GM12874 (cell line): ENCODE measurements around the gene PIGZ.

Experiments used
- TF ChIP-seq, protein P1 (sequence below): IDR thresholded peaks from 2 replicates; pipeline ENCODE4 v1.5.1; 2011; ENCODE audit warnings: low read depth, mild to moderate bottlenecking, control low read depth, low read length, moderate library complexity; ENCODE audit not compliant: insufficient read depth

Gene PIGZ

DNA sequence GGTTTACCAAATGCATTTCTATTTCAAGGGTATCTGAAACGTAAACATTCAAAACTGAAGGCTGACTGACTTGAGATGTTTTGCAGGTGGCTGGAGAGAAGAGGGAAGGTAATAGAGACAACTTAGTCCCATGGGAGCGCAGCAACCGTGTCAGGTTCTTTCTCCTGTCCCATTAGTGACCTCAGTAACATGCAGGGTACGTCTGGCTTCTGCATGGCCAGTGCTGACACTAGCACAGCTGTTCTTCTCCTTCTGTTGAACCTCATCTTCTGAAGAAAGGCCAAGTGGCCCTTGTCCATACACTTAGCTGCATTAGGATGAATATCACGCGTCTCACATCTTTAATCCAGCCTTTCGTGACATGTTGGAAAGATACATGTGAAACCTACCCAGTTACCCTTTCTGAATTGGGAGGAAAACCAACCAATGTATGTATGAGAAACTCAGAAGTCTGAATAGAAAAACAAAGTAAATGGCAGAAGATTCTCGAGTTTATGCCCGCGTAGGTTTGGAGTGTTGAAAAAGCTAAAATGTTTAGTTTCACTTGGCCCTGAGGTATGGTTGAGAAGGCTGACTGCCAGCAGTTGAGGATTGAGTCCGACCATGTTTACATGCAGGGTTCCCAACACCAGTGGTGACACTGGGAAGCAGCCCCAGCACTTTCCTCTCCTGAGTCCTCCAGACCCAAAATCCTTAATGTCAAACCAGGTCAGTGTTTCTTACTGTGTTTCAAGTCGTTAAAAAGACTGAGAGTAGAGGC lies 36.6 kb downstream of the PIGZ start:
- TF ChIP-seq, protein P1, sequence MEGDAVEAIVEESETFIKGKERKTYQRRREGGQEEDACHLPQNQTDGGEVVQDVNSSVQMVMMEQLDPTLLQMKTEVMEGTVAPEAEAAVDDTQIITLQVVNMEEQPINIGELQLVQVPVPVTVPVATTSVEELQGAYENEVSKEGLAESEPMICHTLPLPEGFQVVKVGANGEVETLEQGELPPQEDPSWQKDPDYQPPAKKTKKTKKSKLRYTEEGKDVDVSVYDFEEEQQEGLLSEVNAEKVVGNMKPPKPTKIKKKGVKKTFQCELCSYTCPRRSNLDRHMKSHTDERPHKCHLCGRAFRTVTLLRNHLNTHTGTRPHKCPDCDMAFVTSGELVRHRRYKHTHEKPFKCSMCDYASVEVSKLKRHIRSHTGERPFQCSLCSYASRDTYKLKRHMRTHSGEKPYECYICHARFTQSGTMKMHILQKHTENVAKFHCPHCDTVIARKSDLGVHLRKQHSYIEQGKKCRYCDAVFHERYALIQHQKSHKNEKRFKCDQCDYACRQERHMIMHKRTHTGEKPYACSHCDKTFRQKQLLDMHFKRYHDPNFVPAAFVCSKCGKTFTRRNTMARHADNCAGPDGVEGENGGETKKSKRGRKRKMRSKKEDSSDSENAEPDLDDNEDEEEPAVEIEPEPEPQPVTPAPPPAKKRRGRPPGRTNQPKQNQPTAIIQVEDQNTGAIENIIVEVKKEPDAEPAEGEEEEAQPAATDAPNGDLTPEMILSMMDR, result no peak

DNA sequence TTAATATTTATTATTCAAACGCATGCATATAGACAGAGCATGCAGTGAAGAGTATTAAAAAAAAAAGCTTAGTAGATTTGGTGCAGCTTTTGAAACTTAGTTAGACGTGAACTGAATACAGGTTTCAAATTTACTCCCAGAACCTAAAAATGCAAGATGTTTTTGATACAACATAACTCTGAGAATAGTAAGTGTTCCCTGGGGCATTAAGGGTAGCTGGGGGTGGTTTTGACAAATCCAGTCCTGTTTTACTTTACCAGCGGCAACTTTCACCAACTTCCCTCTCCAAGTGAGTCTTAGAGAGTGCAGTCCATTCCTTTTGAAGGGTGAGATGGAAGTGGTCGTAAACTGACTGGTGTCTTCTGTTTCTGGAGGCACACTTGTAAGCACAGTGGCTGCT lies 37.5 kb downstream of the PIGZ start:
- TF ChIP-seq, protein P1, result no peak

DNA sequence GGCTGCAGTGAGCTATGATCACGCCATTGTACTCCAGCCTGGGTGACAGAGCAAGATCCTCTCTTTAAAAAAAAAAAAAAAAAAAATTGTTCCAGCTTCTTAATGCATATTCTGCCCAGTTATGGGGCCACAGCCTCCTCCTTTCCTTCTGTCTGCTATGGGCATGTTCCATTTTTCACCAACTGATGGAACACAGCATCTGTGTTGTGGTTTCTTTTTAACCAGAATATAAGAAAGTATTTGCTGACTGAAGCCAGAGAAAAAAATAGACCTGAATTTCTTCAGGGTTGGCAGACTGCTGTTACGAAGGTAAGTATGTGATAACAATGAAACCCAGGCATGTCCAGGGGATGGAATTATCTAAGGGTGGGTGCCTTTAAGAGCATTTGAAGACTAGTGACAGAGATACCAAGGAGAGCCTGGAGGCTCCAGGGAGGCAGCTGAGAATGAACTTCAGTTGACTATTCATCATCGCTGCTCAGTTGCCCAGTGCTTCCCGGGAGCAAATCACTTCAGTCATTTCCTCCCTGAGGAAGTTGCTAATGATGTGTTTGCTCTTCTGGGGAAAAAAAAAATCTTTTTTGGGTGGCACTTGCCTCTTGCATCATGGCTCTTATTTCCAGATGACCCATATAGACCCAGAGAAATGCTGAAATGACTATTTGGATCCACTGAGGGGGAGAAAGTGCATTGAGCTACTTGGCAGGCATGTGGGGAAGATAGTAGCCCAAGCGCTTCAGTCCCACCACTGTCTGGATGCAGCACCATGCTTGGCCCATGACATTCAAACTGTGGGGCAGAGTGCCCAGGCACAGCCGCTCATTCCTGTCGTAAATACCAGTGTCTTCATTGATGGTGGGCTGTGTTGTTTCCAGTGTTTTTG lies 40.8 kb downstream of the PIGZ start:
- TF ChIP-seq, protein P1, result no peak

DNA sequence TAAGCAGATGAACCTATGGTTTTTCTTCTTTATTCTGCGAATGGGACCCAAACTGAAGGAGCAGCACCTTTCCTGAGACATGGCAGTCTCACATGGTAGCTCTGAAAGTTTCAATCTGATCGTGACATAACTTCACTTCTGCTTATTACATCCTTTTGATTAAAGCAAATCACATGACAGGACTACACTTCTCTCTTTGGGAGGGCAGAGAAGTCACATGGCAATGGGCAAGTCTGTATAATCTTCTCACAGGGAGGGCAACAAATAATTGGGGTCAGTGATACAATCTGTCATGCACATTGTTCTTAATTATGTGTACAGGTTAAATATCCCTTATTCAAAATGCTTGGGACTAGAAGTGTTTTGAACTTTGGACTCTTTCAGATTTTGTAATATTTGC lies 47.9 kb downstream of the PIGZ start:
- TF ChIP-seq, protein P1, result no peak

DNA sequence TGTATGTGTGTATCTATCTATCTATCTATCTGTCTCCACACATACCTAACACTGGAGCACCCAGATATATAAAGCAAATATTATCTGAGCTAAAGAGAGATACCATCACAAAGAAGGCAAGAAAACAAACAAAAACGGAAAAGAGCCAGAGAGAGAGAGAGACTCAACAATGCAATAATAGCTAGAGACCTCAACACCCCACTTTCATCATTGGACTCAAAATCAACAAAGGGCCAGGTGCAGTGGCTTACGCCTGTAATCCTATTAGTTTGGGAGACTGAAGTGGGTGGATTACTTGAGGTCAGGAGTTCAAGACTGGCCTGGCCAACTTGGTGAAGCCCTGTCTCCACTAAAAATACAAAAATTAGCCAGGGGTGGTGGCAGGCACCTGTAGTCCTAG lies 49.7 kb downstream of the PIGZ start:
- TF ChIP-seq, protein P1, result no peak

DNA sequence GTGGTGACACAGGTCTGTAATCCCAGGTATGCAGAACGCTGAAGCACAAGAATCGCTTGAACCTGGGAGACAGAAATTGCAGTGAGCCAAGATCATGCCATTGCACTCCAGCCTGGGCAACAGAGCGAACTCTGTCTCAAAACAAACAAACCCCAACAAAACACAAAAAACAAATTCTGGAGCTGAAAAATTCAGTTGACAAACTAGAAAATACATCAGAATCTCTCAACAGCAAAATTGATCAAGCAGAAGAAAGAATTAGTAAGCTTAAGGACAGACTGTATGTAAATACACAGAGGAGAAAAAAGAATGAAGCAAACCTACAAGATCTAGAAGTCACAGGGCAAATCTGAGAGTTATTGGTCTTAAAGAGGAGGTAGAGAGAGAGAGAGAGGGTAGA lies 51.6 kb downstream of the PIGZ start:
- TF ChIP-seq, protein P1, result no peak

DNA sequence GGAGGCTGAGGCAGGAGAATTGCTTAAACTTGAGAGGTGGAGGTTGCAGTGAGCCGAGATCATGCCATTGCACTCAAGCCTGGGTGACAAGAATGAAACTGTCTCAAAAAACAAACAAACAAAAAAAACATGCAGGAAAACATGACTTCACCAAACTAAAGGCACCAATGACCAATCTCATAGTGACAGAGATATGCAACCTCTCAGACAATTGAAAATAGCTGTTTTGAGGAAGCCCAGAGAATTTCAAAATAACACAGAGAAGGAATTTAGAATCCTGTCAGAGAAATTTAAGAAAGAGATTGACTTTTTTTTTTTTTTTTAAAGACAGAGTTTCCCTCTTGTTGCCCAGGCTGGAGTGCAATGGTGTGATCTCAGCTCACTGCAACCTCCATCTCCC lies 52.4 kb downstream of the PIGZ start:
- TF ChIP-seq, protein P1, result no peak
